DND-41 (cell line): ENCODE results near the gene RBM25.

Source experiments
- ATAC-seq: fragments of 200-7000 bp; cut with Tn5 transposase; 3 replicates; pipeline ENCODE4 v1.9.1; 2021; ENCODE audit warnings: low read depth; ENCODE audit not compliant: insufficient read depth
- DNase-seq: peaks from one replicate; pipeline ENCODE4 v3.0.0-alpha.2; 2020
- H2AFZ ChIP-seq: 2 replicates; pipeline ENCODE4 v1.6.0; 2012; ENCODE audit warnings: low read depth, low read length
- H3K27ac ChIP-seq: 2 replicates; pipeline ENCODE4 v1.5.1; 2012; ENCODE audit warnings: low read length, inconsistent platforms
- H3K27me3 ChIP-seq: fragments of 200-600 bp; sonication (generic); 2 replicates; pipeline ENCODE4 v1.6.0; 2012; ENCODE audit warnings: low read length, mild to moderate bottlenecking, inconsistent platforms; ENCODE audit not compliant: insufficient read depth, poor library complexity
- H3K36me3 ChIP-seq: 2 replicates; pipeline ENCODE4 v1.5.1; 2012; ENCODE audit warnings: low read length, inconsistent platforms; ENCODE audit not compliant: insufficient read depth
- H3K4me1 ChIP-seq: 2 replicates; pipeline ENCODE4 v1.5.1; 2012; ENCODE audit warnings: mild to moderate bottlenecking, low read length; ENCODE audit not compliant: insufficient read depth
- H3K4me2 ChIP-seq: 2 replicates; pipeline ENCODE4 v1.6.0; 2012; ENCODE audit warnings: mild to moderate bottlenecking, moderate library complexity, low read length, inconsistent platforms; ENCODE audit not compliant: insufficient read depth
- H3K4me3 ChIP-seq, 2 experiments: fragments of 200-600 bp in 1 of 2; shearing (Covaris generic) in 1 of 2; 2 replicates each; pipeline ENCODE4 v1.5.1; 2012 to 2016; ENCODE audit warnings: inconsistent platforms in 2 of 2, low read length in 2 of 2, mild to moderate bottlenecking in 2 of 2, low read depth in 1 of 2, moderate library complexity in 1 of 2
- H3K79me2 ChIP-seq: 2 replicates; pipeline ENCODE4 v1.6.0; 2012; ENCODE audit warnings: low read length, inconsistent platforms; ENCODE audit not compliant: insufficient read depth
- H3K9ac ChIP-seq: 2 replicates; pipeline ENCODE4 v1.6.0; 2012; ENCODE audit warnings: low read depth, mild to moderate bottlenecking, inconsistent platforms, low read length, moderate library complexity
- H3K9me3 ChIP-seq: 2 replicates; pipeline ENCODE4 v1.5.1; 2012; ENCODE audit warnings: low read length, moderate library complexity, mild to moderate bottlenecking, inconsistent platforms; ENCODE audit not compliant: insufficient read depth, severe bottlenecking
- H4K20me1 ChIP-seq: 2 replicates; pipeline ENCODE4 v1.6.0; 2012; ENCODE audit warnings: low read length; ENCODE audit not compliant: insufficient read depth
- EZH2 ChIP-seq: IDR thresholded peaks from 3 replicates; pipeline ENCODE4 v1.6.1; 2012; ENCODE audit warnings: borderline replicate concordance, low read depth, mild to moderate bottlenecking, moderate library complexity, low read length, inconsistent platforms; ENCODE audit not compliant: severe bottlenecking
- TF ChIP-seq, protein P1 (sequence below): IDR thresholded peaks from 2 replicates; pipeline ENCODE4 v1.5.1; 2012; ENCODE audit warnings: borderline replicate concordance, low read length, moderate library complexity, mild to moderate bottlenecking; ENCODE audit not compliant: poor library complexity, severe bottlenecking; ENCODE audit errors: extremely low read depth

Gene RBM25

DNA sequence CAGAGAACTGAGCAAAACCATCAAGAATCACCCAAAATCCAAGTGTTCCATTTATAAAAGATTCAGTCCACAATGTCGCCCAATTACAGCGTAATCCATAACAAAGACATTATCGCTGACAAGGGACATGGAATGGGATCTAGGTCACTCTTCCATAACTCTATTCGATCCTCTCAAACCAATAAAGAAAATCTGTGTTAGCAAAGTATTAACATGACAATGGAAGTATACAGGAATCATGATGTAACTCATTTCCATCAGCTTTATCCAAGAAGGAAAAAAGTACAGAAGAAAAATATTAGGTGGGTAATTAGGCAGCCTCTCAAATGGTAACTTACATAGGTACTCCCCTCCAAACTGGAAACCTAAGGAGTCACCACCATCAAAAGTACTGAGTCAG lies 36.3 kb upstream of the RBM25 start:
- no peak overlapping the region for H3K9ac ChIP-seq
- H3K4me3 ChIP-seq: peak overlapping the region in 1 of 2 experiments; percentile 25; a peak in 1 of 4 replicates
- H4K20me1 ChIP-seq: no peaks in the 10 kb centered on the region
- peaks cover 48% of the 10 kb centered on the region for H3K36me3 ChIP-seq
- H3K27me3 ChIP-seq: no peaks in the 10 kb centered on the region
- ATAC-seq (no peak), DNase-seq (no peak)
- H2AFZ ChIP-seq: no peak overlapping the region
- H3K79me2 ChIP-seq: peaks cover 62% of the 10 kb centered on the region
- H3K9me3 ChIP-seq: no peaks in the 10 kb centered on the region
- no peak overlapping the region for H3K27ac ChIP-seq
- no peak for TF ChIP-seq EZH2
- TF ChIP-seq, protein P1, sequence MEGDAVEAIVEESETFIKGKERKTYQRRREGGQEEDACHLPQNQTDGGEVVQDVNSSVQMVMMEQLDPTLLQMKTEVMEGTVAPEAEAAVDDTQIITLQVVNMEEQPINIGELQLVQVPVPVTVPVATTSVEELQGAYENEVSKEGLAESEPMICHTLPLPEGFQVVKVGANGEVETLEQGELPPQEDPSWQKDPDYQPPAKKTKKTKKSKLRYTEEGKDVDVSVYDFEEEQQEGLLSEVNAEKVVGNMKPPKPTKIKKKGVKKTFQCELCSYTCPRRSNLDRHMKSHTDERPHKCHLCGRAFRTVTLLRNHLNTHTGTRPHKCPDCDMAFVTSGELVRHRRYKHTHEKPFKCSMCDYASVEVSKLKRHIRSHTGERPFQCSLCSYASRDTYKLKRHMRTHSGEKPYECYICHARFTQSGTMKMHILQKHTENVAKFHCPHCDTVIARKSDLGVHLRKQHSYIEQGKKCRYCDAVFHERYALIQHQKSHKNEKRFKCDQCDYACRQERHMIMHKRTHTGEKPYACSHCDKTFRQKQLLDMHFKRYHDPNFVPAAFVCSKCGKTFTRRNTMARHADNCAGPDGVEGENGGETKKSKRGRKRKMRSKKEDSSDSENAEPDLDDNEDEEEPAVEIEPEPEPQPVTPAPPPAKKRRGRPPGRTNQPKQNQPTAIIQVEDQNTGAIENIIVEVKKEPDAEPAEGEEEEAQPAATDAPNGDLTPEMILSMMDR: no peak
- H3K4me1 ChIP-seq: peaks cover 36% of the 10 kb centered on the region
- peak overlapping the region; percentile 48; the same call in 1 of the 2 replicates for H3K4me2 ChIP-seq

DNA sequence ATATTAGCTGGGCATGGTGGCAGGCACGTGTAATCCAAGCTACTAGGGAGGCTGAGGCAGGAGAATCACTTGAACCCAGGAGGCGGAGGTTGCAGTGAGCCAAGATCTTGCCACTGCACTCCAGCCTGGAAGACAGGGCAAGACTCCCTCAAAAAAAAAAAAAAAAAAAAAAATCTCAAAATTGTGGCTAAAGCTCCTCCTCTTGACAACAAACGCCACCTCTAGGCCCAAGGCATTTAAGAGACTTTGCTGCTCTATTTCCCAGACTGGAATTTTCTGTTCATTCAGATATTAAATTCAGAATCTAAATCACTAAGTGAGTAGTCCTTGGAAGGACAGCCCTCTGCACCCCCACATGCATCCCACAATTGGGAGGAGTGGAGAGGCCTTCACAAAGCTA lies 32.8 kb upstream of the RBM25 start:
- H3K36me3 ChIP-seq: peaks cover 28% of the 10 kb centered on the region
- ATAC-seq: no peak
- H3K4me2 ChIP-seq: peak overlapping the region; percentile 84
- peaks cover 47% of the 10 kb centered on the region for H3K4me1 ChIP-seq
- peak overlapping the region in 1 of 2 experiments; percentile 92; a peak in 1 of 4 replicates for H3K4me3 ChIP-seq
- H3K27ac ChIP-seq: no peak overlapping the region
- no peaks in the 10 kb centered on the region for H3K27me3 ChIP-seq
- peaks cover 50% of the 10 kb centered on the region for H3K79me2 ChIP-seq
- H3K9me3 ChIP-seq: no peaks in the 10 kb centered on the region
- H2AFZ ChIP-seq: no peak overlapping the region
- no peaks in the 10 kb centered on the region for H4K20me1 ChIP-seq
- peak overlapping the region; percentile 65; the same call in 1 of the 2 replicates for H3K9ac ChIP-seq
- DNase-seq: no peak
- no peak for TF ChIP-seq EZH2
- TF ChIP-seq, protein P1: no peak

- Histone ChIP-seq H2AFZ (peak overlapping the region; percentile 90), H3K36me3 (peaks cover 25% of the 10 kb centered on the region), H3K27ac (peak overlapping the region; percentile 74), H3K79me2 (peaks cover 46% of the 10 kb centered on the region), H3K9ac (peak overlapping the region; percentile 65), H3K4me1 (peaks cover 47% of the 10 kb centered on the region), H3K4me3 (peak overlapping the region; percentile 92), H3K9me3 (no peaks in the 10 kb centered on the region), H4K20me1 (no peaks in the 10 kb centered on the region), H3K4me2 (peak overlapping the region; percentile 84), H3K27me3 (no peaks in the 10 kb centered on the region)
- DNase-seq (no peak), ATAC-seq (no peak)
- TF ChIP-seq EZH2: no peak
These were observed 32.0 kb upstream of the RBM25 start for GRCh38 chr14:73026243-73026844.

GRCh38 chr14:73026845-73027542 lies 31.3 kb upstream of the RBM25 start, which contains the start of gene ZFYVE1:
ZFYVE1 (minus strand) TSS chr14:73027106; CDS start chr14:73024508, 2,598 bp downstream.
- Histone ChIP-seq H4K20me1 (no peaks in the 10 kb centered on the region), H3K4me1 (peaks cover 43% of the 10 kb centered on the region), H2AFZ (peak within 1 kb of the TSS; percentile 95), H3K9ac (peak within 1 kb of the TSS; percentile 65), H3K27ac (peak within 1 kb of the TSS; percentile 84), H3K9me3 (no peaks in the 10 kb centered on the region), H3K27me3 (no peaks in the 10 kb centered on the region), H3K79me2 (peaks cover 42% of the 10 kb centered on the region), H3K36me3 (peaks cover 23% of the 10 kb centered on the region), H3K4me3 (peak within 1 kb of the TSS; percentile 92), H3K4me2 (peak within 1 kb of the TSS; percentile 84)
- peak; percentile 99 for ATAC-seq
- DNase-seq: peak; percentile 97
- TF ChIP-seq, protein P1: no peak
- no peak for TF ChIP-seq EZH2
